HG03280 (cell line): ENCODE data around the gene TTC39B.
A peak's percentile ranks its signal among the peaks of the same experiment; 100 is the strongest.

Experiments used
- ATAC-seq: cut with Tn5 transposase; IDR thresholded peaks from one replicate; pipeline ENCODE4 v1.9.1; 2021; ENCODE audit warnings: mild to moderate bottlenecking, moderate library complexity; ENCODE audit not compliant: unreplicated experiment

TTC39B gene

DNA sequence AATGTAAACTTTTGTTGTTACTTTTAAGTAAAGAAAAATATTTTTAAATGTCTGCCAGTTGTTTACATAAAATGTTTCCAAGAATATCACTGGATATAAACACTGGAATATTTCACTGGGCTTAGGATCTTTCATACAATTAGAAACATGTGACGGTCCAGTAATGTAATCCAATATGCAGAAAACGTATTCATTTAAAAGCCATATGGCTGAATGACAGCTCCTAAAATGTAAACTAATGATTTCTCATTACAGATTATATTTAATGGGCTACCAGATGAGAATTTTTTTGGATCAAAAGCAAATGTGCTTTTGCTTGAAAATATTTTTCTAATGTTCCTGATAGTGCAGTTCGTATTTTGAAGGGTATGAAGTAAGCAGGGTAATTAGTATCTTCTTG is 124.3 kb downstream of the TTC39B start:
- no peak for ATAC-seq

DNA sequence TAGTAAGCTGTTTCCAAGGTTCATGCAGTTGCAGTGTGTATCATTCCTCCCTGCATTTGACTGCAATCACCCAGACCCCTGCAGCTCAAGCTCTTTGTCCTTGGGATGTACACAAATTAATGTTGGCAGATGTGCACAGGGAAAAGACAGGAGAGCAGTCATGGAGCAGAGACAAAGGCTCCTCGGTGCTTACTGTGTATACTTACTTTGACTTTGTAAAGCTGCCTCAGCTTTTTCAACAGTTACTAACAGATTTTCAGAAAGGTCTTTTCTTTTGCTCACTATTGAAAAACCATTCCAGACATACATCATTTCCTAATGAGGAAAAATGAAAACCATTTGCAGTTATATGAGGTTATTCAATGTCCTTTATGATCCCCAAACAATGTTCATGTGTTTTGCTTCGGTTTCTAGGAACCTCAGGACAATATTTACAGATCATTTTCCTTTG is 124.9 kb downstream of the TTC39B start:
- no peak for ATAC-seq

DNA sequence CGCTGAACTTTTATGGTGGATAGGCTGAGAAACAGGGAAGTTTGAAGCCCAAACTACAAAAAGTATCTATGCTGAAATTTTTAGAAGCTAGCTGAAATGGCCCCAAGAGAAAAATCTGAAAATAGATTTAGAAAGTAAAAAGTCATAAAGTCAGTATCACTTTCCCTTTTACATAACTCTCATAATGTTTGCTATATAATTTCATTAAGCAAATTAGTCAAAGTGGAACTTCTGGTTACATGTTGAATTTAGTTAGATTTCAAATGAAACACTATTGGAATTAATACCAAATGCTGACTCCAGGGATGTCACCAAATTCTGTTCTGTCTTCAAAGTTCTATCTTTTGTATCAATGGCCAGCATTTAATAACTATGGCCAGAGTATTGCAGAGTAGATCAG is 126.9 kb downstream of the TTC39B start:
- ATAC-seq: no peak

DNA sequence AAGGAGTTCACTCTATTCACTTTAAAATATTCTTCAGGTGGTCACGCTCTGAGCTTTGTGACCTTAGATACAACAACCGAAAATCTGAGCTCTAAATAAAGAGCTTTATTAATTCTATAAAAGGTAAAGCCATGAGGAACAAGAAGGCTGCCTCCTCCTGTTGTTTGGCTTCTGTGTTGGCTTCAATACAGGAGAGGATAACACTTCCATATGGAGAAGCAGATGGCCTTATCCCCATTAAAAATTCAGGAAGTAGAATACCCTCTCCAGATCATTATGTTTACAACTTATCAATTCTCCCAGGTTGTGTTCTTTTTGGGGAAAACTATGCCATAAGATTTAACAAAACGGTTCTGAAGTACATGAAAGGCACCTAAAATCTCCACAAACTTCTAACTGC is 128.4 kb downstream of the TTC39B start:
- no peak for ATAC-seq

DNA sequence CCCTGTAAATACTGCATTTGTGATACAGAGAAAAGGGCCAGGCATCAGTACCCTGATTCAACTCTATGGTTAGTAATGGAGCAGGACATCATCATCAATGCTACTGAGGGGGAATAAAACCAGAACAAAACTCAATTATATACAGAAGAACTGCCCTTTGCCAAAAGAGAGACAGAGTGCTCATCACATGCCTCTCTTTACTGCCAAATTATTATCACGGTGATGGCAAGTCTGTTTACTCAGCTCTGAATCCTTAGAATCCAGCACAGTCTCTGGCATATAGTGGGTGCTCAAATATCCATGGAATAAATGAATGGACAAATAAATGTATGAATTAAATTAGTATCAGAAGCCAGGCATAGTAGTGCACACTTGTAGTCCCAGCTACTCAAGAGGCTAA is 130.2 kb downstream of the TTC39B start:
- ATAC-seq: no peak

DNA sequence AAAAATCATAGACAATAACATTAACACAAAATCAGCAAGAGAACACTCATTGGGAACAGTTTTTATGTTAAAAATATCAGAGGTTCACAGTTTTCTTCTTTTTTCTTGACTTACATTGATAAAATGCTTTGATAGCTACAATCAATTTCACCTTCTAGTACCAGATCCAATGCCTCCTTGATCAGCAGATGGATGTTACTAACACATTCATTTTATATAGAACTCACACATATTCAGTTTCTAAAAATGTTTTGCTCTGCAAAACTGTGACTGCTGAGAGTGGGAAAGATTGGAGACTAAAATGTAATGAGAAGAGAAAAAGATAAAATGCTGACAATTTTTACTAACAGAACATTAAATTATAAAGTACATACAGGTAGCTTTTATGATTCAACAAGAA is 143.1 kb downstream of the TTC39B start:
- no peak for ATAC-seq

DNA sequence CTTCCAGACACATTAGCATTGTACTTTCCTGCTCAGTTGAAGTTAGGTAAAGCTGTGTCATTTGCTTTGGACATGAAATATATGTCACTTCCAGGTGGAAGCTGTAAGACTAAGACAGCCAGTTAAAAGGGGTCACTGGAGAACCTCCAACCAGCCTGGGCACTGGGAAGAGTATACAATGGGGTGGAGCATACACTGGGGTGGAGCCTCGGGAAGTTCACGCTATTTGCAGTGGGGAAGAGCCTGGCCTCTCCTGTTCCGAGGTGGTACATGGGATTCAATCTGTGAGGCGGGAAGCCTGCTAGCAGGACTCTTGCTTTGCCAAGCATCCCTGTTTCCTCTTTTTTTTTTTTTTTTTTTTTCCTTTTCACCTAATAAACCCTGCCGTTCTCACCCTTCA is 145.3 kb downstream of the TTC39B start:
- no peak for ATAC-seq

DNA sequence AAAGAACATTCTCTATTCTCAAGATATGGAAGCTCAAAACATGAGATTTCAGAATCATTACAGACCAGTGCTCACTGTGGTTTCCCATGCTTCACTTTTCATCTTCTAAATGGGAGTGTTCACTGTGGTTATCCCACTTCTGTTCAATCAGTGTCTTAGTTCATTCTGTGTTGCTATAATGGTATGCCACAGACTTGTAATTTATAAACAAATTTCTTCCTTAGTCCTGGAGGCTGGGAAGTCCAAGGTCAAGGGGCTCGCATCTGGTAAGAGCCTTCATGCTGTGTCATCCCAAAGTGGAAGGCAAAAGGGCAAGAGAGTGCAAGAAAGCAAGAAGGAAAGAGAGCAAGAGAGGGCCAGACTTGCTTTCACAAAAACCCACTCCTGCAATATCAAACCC is 146.3 kb downstream of the TTC39B start:
- ATAC-seq: no peak

DNA sequence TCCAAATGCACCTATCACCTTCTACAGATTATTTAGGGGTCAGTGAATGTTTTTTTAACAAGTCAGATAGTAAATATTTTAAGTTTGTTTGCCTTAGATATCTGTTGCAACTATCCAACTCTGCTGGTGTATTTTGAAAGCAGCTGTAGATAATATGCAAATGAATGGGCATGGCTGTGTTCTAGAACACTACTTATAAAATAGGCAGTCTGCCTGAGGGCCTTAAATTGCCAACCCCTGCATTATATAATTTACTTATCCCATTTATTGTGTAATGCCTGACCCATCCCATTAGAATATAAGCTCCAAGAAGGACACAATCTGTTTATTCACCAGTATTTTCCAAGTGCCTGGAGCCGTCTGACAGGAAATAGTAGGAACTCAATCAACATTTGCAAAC is 149.0 kb downstream of the TTC39B start:
- ATAC-seq: no peak

DNA sequence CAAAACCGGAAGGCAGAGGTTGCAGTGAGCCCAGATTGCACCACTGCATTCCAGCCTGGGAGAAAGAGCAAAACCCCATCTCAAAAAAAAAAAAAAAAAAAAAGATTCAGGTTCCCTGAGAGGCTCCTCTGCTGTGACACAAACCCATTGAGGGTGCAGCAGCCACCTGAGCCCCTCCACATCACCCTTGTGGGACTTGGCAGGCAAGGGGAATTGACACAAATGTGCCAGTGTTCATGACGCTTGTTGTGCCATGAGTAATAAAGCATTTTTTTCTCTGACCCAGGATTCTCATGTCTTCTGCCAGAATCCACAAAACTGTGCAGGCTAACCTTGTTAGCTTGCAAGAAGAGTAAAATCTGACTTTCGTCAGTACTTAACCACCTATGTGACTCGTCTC is 149.6 kb downstream of the TTC39B start:
- no peak for ATAC-seq

DNA sequence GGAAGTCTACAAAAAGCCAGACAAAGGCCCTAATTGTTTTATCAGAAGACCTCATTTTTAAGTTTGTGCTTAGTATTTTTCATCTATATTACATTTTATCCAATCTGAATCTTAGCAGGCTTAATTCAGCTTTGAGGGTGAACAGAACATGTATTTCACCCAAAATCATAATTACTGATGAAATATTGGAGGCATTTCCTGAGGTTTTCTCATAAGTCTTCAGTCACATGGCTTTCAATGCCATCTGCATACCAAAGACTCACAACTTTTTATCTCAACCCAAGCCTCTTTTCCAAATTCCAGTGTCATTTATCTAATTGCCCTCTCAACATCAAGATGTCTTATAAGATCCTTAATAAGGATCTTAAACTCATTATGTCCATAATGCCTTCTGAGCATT is 150.8 kb downstream of the TTC39B start:
- ATAC-seq: no peak

DNA sequence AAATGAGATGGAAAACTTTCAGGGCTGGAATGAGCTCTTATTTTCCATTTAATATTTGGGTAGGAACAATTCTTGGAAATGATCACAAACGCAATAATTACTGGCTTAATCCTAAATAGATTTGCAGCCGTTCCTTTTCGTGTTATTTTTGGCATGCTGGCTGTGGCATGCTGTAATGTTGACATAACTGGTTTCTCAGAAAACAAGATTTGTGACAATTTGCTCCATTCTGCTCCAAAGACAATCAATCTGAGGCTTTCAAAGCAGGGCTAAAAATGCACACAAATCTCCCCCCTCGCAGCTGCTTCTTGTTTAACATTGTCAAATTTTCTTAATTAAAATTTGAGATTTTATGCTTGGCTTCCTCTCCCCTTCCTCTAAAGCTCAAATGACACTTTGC is 151.2 kb downstream of the TTC39B start:
- no peak for ATAC-seq

DNA sequence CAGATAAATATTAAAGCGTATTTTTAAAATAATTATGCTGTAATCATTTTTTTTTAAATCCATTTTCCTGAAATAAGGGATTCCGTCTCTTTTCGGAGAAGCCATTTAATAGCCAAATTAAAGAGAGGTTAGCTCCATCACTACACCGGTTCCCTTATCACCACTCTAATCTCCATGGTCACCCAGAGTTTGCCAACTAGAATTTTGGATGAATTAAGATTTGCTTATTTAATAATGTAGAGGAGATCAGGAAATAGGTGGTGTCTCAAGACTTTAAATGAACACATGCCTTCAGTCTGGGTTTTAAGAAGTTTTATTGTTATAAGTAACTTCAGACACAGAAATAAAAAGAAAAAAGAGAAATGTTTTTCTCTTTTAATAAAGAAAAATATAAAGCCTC is 151.7 kb downstream of the TTC39B start:
- ATAC-seq: no peak

DNA sequence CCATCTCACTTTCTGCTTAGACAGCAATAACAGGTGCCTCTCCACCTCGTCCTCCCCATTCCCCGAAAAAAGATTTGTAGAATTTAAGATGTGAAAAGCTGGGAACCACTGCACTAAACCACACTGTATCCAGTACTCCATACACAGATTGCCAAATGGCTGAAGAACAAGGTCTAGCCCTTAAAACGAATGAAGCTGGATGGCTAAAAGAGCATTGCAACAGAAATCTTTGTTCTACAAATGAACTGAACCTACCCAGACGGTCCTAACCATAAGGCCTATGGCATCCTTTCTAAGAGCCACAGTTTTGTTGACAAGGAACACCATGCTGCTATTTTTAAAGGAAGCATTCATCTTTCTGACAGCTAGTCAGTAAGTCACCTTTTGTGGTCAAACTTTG is 152.3 kb downstream of the TTC39B start:
- no peak for ATAC-seq

DNA sequence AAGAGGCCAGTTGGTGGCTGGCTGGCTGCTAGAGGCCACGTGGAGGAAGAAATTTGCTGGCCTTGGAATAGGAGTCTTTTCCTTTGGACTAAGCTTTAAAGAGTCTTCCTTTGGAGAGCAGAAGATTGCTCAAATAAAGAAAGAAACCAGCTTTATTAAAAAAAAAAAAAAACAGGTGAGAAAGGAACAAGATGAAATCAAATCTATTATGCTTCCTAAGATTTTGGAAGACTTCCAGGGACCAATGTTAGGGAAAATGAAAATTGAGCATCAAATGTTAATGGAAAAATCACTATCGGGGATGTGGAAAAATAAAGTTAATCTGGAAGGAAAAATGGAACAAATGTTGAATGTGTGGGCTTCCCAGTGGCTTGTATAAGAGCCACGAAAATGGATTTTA is 153.1 kb downstream of the TTC39B start:
- ATAC-seq: no peak

DNA sequence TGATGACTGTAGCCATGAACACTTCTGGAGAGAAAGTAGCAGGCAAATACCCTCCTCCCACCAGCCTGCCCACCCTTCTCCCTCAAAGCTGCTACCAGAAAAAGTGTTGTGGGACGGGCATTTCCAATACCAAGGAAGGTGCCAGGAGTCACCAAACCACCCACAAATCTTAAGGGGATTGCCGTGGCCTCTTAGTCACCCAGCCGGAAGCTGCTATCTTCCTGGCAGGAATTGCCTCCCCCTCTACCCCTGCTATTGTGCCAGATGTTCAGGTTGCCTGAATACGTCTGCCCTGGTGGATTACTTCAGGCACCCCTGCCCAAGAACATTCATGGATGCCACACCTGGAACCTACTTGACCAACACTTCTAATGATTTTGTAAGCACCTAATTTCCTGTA is 156.1 kb downstream of the TTC39B start:
- no peak for ATAC-seq

DNA sequence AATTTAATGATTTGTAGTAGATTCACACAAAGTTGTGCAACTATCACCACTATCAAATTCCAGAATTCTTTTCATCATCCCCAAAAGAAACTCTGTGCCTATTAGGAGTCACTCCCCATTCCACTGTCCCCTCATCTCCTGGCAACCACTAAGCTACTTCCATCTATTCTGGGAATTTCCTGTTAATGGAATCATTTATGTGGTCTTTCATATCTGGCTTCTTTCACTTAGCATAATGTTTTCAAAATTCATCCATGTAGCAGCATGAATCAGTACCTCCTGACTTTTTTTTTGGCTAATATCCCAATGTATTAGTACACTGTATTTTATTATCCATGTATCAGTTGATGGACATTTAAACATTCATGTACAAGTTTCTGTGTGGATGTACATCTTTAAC is 157.6 kb downstream of the TTC39B start:
- ATAC-seq: no peak

DNA sequence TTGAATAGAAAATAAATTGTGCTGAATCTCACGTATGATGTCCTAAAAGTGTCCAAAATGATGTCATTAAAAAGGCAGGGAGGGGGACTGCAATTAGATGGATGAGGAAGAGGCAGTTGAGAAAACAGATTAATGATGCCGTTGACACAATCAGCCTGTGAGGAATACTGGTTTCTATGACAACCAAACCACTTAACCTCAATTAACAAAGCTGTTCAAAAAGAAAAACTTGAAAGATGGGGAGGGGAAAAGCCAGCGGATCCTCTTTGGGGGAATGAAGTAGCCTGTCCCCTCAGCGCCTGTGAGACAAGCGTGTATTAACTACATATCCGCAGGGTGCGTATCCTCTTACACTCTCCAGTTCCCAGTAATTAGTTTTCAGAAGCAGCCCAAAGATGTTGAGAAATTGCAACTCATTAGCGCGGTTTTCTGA is 160.7 kb downstream of the TTC39B start:
- no peak for ATAC-seq

DNA sequence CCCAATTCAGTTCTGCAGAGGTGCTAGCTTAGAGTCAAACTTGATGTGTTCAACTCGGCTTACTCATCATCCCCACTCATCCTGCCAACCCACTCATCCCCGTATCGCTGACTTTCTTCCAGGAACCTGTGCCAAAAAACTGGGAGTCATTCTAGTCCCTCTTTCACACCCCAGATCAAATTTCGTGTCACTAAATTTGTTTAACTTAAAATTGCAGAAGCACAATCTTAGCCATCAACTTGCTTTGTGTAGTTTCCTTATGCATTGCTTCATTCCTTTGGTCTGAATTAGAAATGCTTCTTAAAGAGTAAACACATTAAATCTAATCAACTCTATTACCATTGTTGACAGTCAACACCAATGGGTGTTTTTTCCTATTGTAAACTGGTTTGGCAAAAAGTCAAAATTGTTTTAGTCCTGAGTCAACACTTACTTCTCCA is 162.4 kb downstream of the TTC39B start:
- no peak for ATAC-seq

DNA sequence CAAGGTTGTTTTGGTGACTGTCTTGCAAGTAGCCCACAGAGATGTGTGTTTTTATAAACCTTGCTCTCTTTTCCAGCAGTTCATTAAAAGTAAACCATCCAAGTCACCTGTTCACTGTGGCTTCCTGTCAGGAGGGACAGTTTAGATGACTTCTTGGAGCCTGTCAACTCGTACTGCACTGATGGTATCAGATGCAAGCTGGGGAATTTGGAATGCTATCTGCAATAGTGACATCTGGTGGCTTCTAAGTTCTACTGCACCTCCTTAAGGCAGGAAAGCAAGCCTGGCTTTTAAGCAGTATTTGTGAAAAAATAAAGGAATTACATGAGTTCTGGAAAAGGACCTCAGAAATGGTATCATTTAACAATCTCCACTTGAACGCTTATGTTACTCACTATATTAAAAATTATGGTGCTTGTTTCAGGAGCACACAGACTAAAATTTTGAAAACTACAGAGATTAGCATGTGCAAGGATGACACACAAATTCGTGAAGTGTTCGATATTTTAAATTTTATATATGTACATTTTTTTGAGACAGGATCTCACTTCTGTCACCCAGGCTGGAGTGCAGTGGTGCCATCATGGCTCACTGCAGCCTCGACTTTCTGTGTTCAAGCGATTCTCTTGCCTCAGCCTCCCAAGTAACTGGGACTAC is 164.0 kb downstream of the TTC39B start:
- ATAC-seq: peak; percentile 81

DNA sequence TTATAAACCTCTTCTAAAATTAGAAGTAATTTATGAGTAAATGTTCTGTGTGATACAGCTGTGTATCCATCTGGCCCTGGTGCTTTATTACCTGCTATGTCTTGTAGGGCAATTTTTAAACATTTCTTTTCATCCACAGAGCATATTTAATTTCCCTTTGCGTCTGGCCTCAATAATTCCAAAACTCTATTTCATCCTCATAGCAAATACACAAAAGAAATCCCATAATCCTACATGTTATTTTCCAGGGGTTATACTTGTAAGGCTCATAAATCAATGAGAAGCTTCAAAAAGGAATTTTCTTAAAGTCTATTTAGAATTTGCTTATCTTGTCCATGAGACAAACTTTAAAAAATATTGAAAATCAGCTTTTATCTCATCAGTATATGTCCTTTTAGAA is 167.0 kb downstream of the TTC39B start:
- no peak for ATAC-seq

DNA sequence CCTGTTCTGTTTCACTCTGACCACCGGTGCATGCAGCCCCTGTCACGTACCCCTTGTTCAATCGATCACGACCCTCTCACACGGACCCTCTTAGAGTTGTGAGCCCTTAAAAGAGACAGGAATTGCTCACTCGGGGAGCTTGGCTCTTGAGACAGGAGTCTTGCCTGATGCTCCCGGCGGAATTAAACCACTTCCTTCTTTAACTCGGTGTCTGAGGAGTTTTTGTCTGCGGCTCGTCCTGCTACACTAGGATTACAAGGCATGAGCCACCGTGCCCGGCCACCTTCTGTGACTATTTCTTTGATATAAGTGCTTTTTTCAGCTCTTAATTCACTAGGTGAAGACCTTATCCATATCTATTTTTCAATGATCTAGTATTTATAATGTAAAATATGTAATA is 167.5 kb downstream of the TTC39B start:
- no peak for ATAC-seq

DNA sequence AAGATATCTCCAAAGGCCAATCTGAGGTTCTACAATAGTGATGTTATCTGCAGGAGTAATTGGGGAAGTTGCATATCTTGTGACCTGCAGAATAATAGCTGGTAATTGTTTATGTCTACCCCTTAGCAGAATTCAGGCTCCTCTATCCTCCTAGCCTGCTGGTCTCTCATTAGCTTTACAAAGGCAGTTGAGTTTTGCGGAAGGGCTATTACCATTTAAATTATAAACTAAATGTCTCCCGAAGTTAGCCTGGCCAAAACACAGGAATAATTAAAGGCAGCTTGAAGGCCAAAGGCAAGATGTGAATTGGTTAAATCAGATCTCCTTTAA is 168.7 kb downstream of the TTC39B start:
- no peak for ATAC-seq
